Measurements from ENCODE around the gene SYPL1.

DNA sequence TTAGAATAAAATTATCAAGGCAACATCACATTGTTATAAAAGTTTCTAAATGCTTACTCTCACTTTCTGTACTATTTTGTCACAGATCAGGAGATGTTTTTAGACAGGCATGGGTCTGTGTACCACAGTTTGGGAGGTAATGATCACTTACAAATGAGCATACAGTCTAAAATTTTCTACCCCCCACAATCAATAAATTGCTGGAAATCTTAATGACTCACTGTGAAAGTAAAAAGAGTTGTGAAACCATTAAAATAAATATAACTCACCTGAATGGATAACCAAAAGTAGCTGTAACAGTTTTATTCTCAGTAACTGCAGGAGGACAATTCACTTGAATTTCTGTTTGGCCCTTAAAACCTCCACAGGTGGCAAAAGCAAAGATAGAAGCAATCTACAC, 13.2 kb downstream of the SYPL1 start:
- TF ChIP-seq, protein P1, sequence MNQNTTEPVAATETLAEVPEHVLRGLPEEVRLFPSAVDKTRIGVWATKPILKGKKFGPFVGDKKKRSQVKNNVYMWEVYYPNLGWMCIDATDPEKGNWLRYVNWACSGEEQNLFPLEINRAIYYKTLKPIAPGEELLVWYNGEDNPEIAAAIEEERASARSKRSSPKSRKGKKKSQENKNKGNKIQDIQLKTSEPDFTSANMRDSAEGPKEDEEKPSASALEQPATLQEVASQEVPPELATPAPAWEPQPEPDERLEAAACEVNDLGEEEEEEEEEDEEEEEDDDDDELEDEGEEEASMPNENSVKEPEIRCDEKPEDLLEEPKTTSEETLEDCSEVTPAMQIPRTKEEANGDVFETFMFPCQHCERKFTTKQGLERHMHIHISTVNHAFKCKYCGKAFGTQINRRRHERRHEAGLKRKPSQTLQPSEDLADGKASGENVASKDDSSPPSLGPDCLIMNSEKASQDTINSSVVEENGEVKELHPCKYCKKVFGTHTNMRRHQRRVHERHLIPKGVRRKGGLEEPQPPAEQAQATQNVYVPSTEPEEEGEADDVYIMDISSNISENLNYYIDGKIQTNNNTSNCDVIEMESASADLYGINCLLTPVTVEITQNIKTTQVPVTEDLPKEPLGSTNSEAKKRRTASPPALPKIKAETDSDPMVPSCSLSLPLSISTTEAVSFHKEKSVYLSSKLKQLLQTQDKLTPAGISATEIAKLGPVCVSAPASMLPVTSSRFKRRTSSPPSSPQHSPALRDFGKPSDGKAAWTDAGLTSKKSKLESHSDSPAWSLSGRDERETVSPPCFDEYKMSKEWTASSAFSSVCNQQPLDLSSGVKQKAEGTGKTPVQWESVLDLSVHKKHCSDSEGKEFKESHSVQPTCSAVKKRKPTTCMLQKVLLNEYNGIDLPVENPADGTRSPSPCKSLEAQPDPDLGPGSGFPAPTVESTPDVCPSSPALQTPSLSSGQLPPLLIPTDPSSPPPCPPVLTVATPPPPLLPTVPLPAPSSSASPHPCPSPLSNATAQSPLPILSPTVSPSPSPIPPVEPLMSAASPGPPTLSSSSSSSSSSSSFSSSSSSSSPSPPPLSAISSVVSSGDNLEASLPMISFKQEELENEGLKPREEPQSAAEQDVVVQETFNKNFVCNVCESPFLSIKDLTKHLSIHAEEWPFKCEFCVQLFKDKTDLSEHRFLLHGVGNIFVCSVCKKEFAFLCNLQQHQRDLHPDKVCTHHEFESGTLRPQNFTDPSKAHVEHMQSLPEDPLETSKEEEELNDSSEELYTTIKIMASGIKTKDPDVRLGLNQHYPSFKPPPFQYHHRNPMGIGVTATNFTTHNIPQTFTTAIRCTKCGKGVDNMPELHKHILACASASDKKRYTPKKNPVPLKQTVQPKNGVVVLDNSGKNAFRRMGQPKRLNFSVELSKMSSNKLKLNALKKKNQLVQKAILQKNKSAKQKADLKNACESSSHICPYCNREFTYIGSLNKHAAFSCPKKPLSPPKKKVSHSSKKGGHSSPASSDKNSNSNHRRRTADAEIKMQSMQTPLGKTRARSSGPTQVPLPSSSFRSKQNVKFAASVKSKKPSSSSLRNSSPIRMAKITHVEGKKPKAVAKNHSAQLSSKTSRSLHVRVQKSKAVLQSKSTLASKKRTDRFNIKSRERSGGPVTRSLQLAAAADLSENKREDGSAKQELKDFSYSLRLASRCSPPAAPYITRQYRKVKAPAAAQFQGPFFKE (tag by site-specific recombination; IDR thresholded peaks at IDR 0.05; ENCODE audit: borderline replicate concordance), result no peak
- TF ChIP-seq, protein P2, sequence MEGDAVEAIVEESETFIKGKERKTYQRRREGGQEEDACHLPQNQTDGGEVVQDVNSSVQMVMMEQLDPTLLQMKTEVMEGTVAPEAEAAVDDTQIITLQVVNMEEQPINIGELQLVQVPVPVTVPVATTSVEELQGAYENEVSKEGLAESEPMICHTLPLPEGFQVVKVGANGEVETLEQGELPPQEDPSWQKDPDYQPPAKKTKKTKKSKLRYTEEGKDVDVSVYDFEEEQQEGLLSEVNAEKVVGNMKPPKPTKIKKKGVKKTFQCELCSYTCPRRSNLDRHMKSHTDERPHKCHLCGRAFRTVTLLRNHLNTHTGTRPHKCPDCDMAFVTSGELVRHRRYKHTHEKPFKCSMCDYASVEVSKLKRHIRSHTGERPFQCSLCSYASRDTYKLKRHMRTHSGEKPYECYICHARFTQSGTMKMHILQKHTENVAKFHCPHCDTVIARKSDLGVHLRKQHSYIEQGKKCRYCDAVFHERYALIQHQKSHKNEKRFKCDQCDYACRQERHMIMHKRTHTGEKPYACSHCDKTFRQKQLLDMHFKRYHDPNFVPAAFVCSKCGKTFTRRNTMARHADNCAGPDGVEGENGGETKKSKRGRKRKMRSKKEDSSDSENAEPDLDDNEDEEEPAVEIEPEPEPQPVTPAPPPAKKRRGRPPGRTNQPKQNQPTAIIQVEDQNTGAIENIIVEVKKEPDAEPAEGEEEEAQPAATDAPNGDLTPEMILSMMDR (tag by site-specific recombination; IDR thresholded peaks at IDR 0.05), result no peak
- TF ChIP-seq, protein P3, sequence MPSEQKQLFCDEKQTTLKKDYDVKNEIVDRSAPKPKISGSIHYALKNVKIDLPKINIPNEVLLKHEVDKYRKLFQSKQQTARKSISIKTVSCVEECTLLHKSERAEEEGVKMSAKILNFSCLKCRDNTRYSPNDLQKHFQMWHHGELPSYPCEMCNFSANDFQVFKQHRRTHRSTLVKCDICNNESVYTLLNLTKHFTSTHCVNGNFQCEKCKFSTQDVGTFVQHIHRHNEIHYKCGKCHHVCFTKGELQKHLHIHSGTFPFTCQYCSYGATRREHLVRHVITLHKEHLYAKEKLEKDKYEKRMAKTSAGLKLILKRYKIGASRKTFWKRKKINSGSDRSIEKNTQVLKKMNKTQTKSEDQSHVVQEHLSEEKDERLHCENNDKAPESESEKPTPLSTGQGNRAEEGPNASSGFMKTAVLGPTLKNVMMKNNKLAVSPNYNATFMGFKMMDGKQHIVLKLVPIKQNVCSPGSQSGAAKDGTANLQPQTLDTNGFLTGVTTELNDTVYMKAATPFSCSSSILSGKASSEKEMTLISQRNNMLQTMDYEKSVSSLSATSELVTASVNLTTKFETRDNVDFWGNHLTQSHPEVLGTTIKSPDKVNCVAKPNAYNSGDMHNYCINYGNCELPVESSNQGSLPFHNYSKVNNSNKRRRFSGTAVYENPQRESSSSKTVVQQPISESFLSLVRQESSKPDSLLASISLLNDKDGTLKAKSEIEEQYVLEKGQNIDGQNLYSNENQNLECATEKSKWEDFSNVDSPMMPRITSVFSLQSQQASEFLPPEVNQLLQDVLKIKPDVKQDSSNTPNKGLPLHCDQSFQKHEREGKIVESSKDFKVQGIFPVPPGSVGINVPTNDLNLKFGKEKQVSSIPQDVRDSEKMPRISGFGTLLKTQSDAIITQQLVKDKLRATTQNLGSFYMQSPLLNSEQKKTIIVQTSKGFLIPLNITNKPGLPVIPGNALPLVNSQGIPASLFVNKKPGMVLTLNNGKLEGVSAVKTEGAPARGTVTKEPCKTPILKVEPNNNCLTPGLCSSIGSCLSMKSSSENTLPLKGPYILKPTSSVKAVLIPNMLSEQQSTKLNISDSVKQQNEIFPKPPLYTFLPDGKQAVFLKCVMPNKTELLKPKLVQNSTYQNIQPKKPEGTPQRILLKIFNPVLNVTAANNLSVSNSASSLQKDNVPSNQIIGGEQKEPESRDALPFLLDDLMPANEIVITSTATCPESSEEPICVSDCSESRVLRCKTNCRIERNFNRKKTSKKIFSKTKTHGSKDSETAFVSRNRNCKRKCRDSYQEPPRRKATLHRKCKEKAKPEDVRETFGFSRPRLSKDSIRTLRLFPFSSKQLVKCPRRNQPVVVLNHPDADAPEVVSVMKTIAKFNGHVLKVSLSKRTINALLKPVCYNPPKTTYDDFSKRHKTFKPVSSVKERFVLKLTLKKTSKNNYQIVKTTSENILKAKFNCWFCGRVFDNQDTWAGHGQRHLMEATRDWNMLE (tag by site-specific recombination; conservative IDR thresholded peaks at IDR 0.05; ENCODE audit: low read depth), result no peak
- TF ChIP-seq, protein P4, sequence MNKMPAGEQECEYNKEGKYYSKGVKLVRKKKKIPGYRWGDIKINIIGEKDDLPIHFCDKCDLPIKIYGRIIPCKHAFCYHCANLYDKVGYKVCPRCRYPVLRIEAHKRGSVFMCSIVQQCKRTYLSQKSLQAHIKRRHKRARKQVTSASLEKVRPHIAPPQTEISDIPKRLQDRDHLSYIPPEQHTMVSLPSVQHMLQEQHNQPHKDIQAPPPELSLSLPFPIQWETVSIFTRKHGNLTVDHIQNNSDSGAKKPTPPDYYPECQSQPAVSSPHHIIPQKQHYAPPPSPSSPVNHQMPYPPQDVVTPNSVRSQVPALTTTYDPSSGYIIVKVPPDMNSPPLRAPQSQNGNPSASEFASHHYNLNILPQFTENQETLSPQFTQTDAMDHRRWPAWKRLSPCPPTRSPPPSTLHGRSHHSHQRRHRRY (tag by site-specific recombination; IDR thresholded peaks at IDR 0.05), result no peak
- no peak for TF ChIP-seq SETDB1 (IDR thresholded peaks at IDR 0.05; ENCODE audit: insufficient read length, low read length)
- no peak for TF ChIP-seq GLIS2 (tag by site-specific recombination; IDR thresholded peaks at IDR 0.05)
- TF ChIP-seq TRIM28 (IDR thresholded peaks at IDR 0.05; ENCODE audit: borderline replicate concordance, low read length), result no peak
- no peak for TF ChIP-seq ZNF391 (tag by site-specific recombination; IDR thresholded peaks at IDR 0.05; ENCODE audit: borderline replicate concordance, low read depth)
- TF ChIP-seq ZNF776 (tag by site-specific recombination; IDR thresholded peaks at IDR 0.05; ENCODE audit: borderline replicate concordance), result no peak
- TF ChIP-seq, protein P5, sequence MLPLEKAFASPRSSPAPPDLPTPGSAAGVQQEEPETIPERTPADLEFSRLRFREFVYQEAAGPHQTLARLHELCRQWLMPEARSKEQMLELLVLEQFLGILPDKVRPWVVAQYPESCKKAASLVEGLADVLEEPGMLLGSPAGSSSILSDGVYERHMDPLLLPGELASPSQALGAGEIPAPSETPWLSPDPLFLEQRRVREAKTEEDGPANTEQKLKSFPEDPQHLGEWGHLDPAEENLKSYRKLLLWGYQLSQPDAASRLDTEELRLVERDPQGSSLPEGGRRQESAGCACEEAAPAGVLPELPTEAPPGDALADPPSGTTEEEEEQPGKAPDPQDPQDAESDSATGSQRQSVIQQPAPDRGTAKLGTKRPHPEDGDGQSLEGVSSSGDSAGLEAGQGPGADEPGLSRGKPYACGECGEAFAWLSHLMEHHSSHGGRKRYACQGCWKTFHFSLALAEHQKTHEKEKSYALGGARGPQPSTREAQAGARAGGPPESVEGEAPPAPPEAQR (tag by site-specific recombination; IDR thresholded peaks at IDR 0.05), result no peak
- TF ChIP-seq IKZF3 (tag by site-specific recombination; IDR thresholded peaks at IDR 0.05), result no peak
- TF ChIP-seq SP2 (tag by site-specific recombination; IDR thresholded peaks at IDR 0.05), result no peak

All from HEK293 (cell line).